Measurements from ENCODE around the gene TMEM91.

The TMEM91 gene

DNA sequence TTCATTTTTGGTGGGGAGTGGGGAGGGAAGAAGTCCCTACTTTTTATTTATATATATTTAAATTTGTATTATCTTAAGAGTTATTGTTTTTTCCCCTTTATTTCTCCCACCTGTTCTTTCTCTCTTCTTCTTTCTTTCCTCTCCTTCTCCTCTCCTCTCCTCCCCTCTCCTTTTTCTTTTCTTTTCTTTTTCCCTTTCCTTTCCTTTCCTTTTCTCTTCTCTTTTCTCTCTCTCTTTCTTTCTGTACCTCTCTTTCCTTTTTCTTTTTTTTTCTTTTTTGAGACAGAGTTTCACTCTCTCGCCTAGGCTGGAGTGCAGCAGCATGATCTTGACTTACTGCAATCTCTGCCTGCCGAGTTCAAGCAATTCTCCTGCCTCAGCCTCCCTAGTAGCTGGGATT lies 23.2 kb downstream of the TMEM91 start:
- in situ Hi-C loops (cut with HindIII; ENCODE audit: low sequenced_read_pairs) = no loop called here
- TF ChIP-seq, protein P1, sequence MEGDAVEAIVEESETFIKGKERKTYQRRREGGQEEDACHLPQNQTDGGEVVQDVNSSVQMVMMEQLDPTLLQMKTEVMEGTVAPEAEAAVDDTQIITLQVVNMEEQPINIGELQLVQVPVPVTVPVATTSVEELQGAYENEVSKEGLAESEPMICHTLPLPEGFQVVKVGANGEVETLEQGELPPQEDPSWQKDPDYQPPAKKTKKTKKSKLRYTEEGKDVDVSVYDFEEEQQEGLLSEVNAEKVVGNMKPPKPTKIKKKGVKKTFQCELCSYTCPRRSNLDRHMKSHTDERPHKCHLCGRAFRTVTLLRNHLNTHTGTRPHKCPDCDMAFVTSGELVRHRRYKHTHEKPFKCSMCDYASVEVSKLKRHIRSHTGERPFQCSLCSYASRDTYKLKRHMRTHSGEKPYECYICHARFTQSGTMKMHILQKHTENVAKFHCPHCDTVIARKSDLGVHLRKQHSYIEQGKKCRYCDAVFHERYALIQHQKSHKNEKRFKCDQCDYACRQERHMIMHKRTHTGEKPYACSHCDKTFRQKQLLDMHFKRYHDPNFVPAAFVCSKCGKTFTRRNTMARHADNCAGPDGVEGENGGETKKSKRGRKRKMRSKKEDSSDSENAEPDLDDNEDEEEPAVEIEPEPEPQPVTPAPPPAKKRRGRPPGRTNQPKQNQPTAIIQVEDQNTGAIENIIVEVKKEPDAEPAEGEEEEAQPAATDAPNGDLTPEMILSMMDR (IDR thresholded peaks at IDR 0.05; ENCODE audit: low read depth, low read length) = no peak

DNA sequence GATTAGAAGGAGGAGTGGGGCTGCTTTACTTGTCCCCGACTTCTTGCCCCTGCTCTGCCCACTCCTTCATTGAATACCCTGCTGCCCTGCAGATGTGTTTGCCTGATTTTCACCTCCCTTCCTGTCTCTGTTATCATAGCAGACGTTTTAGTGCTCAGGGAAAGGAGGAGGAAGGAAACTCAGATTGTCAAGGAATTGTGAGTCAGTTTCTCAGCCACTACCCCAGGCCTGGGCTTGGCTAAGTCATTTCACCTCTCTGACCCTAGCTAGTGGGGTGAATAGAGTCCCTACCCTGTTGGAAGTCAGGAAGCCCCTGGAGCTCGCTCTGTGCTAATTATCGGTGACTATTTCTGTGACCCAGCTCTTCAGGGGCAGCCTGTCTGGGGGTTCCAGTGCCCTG lies 25.1 kb downstream of the TMEM91 start:
- TF ChIP-seq, protein P1 (IDR thresholded peaks at IDR 0.05; ENCODE audit: low read depth, low read length) = no peak
- H3K4me3 ChIP-seq (ENCODE audit: low read depth, low read length) = no peak overlapping the region
- in situ Hi-C loops (cut with HindIII; ENCODE audit: low sequenced_read_pairs) = no loop called here
- no peak for DNase-seq (ENCODE audit: low read depth, low spot score)

More for the DNA sequence above, 23.2 kb downstream of the TMEM91 start:
- DNase-seq (ENCODE audit: low read depth, low spot score) = no peak
- no peak overlapping the region for H3K4me3 ChIP-seq (ENCODE audit: low read depth, low read length)

DNA sequence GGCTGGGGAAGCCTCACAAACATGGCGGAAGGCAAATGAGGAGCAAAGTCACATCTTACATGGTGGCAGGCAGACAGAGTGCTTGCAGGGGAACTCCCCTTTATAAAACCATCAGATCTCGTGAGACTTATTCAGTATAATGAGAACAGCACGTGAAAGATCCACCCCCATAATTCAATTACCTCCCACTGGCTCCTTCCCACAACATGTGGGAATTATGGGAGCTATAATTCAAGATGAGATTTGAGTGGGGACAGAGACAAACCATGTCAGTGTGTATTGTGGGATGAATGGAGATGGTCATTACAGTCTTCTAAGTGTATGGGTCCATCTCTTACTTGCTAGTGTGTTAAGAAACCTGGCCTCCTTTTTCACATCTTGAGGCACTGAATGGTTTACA lies 25.7 kb downstream of the TMEM91 start:
- no peak for DNase-seq (ENCODE audit: low read depth, low spot score)
- in situ Hi-C loops (cut with HindIII; ENCODE audit: low sequenced_read_pairs) = no loop called here
- TF ChIP-seq, protein P1 (IDR thresholded peaks at IDR 0.05; ENCODE audit: low read depth, low read length) = no peak

DNA sequence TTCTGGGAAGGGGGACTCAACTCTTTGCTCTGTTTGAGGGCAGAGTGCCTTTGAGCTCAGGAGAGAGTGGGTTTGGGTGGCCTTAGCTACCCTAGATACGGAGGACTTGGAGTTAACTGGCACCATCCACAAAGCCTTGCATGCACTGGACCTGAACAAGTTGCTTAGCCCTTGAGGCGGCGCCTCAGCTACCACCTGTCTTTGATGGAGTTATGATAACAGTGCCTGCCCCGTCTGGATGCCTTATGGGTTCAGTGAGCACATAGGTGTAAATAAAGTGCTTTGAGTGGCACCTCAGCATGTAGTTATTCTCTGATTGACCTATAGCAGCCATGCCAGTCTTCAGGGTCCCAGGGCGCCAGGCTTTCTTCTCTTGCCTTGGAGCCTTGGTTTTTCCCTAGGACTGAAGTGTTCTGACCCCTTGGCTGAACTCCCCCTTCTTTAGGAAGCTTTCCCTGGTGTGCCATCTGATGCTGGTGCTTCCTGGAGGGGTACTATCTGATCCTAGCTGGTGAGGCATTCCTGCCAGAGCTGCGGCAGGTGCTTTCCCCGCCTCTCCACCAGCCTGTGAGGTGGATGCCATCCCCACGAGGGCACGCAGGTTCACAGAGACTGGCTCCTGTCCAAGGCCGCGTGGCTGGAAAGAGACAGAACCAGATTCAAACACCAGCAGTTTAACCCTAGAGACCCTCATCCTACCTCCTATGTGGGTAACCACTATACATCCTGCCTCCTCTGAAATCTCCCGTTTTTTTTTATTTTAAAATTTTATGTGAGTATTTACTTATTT lies 27.0 kb downstream of the TMEM91 start:
- in situ Hi-C loops (cut with HindIII; ENCODE audit: low sequenced_read_pairs) = no loop called here
- DNase-seq (ENCODE audit: low read depth, low spot score) = no peak

More for the DNA sequence above, 25.7 kb downstream of the TMEM91 start:
- H3K4me3 ChIP-seq (ENCODE audit: low read depth, low read length) = no peak overlapping the region

DNA sequence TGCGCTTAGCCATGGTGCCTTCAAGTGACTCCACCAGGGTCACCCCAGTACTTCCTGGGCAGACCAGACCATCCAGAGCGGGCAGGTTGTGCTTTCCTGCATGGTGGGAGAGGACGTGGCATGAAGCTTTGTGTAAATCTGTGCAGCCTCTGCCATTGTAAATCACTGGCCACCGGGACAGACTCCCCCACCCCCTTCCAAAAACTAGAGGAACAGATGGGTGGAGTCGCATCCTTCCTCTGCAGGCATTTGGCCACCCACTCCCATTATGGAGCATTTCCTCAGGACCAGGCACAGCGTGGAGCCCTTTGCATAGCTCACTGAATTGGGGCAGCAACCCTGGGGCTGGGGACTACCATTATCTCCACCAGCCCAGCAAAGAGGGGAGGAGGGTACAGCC lies 29.4 kb downstream of the TMEM91 start:
- H3K4me3 ChIP-seq (ENCODE audit: low read depth, low read length) = no peak overlapping the region
- TF ChIP-seq, protein P1 (IDR thresholded peaks at IDR 0.05; ENCODE audit: low read depth, low read length) = no peak
- DNase-seq (ENCODE audit: low read depth, low spot score) = no peak
- in situ Hi-C loops (cut with HindIII; ENCODE audit: low sequenced_read_pairs) = no loop called here

More for the DNA sequence above, 27.0 kb downstream of the TMEM91 start:
- TF ChIP-seq, protein P1 (IDR thresholded peaks at IDR 0.05; ENCODE audit: low read depth, low read length) = no peak
- H3K4me3 ChIP-seq (ENCODE audit: low read depth, low read length) = no peak overlapping the region

DNA sequence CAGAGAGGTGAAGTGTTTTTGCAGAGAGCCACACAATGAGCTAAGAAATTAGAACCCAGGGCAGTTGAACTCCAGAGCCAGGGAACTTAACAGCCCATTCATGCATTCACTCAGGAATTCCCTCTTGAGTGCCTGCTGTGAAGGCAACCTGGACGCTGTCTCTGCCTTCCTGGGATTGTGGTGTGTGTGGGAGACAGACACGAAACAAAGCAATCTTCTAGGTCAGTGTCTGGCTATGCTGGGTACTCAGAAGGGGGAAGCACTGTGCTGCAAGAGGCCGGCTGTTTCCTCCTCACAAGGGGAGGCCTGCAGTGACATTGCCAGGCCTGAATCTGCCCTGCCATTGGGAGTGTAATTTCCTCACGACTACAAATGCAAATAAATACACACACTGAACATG lies 30.9 kb downstream of the TMEM91 start:
- TF ChIP-seq, protein P1 (IDR thresholded peaks at IDR 0.05; ENCODE audit: low read depth, low read length) = no peak
- DNase-seq (ENCODE audit: low read depth, low spot score) = no peak
- in situ Hi-C loops (cut with HindIII; ENCODE audit: low sequenced_read_pairs) = no loop called here
- H3K4me3 ChIP-seq (ENCODE audit: low read depth, low read length) = no peak overlapping the region
